ENCODE results near the gene PCDHGA1.

DNA sequence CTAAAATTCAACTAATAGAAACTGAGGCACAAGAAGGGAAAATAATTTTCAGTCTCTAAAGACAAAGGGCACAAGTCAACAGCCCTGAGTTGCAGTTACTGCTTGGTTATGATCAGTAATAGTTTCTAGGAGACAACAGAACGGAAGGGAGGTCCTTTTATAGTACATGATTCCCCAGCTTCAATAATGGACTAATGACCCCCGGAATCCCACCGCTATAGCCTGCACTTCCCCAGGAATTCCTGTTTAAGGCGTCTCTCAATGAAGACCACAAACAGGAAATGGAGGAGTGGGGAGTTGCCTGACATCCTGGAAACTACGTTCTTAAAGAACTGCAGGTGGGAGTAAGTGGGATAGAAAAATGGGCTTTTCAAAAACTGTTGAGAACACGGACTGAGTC is 227.8 kb downstream of the PCDHGA1 start:
- TF ChIP-seq, protein P1, sequence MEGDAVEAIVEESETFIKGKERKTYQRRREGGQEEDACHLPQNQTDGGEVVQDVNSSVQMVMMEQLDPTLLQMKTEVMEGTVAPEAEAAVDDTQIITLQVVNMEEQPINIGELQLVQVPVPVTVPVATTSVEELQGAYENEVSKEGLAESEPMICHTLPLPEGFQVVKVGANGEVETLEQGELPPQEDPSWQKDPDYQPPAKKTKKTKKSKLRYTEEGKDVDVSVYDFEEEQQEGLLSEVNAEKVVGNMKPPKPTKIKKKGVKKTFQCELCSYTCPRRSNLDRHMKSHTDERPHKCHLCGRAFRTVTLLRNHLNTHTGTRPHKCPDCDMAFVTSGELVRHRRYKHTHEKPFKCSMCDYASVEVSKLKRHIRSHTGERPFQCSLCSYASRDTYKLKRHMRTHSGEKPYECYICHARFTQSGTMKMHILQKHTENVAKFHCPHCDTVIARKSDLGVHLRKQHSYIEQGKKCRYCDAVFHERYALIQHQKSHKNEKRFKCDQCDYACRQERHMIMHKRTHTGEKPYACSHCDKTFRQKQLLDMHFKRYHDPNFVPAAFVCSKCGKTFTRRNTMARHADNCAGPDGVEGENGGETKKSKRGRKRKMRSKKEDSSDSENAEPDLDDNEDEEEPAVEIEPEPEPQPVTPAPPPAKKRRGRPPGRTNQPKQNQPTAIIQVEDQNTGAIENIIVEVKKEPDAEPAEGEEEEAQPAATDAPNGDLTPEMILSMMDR (conservative IDR thresholded peaks at IDR 0.05; ENCODE audit: low read depth, low read length), result peak; percentile 1; the same call in 1 of the 2 replicates
- TF ChIP-seq EZH2phosphoT487 (IDR thresholded peaks at IDR 0.05; ENCODE audit: borderline replicate concordance, low read length), result no peak
